Neural cell (in vitro differentiated cells): ENCODE results near the gene NKIRAS1.

ENCODE experiments used
- EP300 ChIP-seq: fragments of 450-650 bp; conservative IDR thresholded peaks from 2 replicates; pipeline ENCODE4 v1.6.1; 2014; ENCODE audit warnings: antibody characterized with exemption, mild to moderate bottlenecking, moderate library complexity; ENCODE audit not compliant: poor library complexity, severe bottlenecking
- EZH2 ChIP-seq: fragments of 200-600, 300-800 bp; shearing (Covaris generic), sonication (generic); IDR thresholded peaks from 2 replicates; pipeline ENCODE4 v1.6.1; 2014; ENCODE audit warnings: antibody characterized with exemption, low read length, borderline replicate concordance, mild to moderate bottlenecking; ENCODE audit not compliant: insufficient read depth, poor library complexity, severe bottlenecking
- SMC3 ChIP-seq: fragments of 450-650 bp; conservative IDR thresholded peaks from 2 replicates; pipeline ENCODE4 v1.6.1; 2014; ENCODE audit warnings: antibody characterized with exemption, mild to moderate bottlenecking, moderate library complexity; ENCODE audit not compliant: poor library complexity
- TF ChIP-seq, protein P1 (sequence below): fragments of 450-650 bp; IDR thresholded peaks from 2 replicates; pipeline ENCODE4 v1.5.1; 2014; ENCODE audit warnings: antibody characterized with exemption, mild to moderate bottlenecking, moderate library complexity; ENCODE audit not compliant: poor library complexity, severe bottlenecking
- TF ChIP-seq, protein P2 (sequence below): IDR thresholded peaks from 2 replicates; pipeline ENCODE4 v1.6.1; 2012; ENCODE audit warnings: borderline replicate concordance

DNA sequence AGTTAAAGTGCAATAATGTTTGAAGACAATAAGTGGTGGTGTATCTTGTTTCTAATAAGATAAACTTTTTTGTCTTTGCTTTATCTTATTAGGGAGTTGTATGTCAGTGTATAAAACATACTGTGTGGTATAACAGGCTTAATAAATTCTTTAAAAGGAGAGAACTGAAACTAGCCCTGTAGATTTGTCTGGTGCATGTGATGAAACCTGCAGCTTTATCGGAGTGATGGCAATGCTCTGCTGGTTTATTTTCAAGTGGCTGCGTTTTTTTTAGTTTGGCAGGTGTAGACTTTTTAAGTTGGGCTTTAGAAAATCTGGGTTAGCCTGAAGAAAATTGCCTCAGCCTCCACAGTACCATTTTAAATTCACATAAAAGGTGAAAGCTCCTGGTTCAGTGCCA lies 2.8 kb upstream of the NKIRAS1 start:
- TF ChIP-seq EZH2 (no peak), SMC3 (no peak), EP300 (no peak)
- TF ChIP-seq, protein P1, sequence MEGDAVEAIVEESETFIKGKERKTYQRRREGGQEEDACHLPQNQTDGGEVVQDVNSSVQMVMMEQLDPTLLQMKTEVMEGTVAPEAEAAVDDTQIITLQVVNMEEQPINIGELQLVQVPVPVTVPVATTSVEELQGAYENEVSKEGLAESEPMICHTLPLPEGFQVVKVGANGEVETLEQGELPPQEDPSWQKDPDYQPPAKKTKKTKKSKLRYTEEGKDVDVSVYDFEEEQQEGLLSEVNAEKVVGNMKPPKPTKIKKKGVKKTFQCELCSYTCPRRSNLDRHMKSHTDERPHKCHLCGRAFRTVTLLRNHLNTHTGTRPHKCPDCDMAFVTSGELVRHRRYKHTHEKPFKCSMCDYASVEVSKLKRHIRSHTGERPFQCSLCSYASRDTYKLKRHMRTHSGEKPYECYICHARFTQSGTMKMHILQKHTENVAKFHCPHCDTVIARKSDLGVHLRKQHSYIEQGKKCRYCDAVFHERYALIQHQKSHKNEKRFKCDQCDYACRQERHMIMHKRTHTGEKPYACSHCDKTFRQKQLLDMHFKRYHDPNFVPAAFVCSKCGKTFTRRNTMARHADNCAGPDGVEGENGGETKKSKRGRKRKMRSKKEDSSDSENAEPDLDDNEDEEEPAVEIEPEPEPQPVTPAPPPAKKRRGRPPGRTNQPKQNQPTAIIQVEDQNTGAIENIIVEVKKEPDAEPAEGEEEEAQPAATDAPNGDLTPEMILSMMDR, result no peak
- TF ChIP-seq, protein P2, sequence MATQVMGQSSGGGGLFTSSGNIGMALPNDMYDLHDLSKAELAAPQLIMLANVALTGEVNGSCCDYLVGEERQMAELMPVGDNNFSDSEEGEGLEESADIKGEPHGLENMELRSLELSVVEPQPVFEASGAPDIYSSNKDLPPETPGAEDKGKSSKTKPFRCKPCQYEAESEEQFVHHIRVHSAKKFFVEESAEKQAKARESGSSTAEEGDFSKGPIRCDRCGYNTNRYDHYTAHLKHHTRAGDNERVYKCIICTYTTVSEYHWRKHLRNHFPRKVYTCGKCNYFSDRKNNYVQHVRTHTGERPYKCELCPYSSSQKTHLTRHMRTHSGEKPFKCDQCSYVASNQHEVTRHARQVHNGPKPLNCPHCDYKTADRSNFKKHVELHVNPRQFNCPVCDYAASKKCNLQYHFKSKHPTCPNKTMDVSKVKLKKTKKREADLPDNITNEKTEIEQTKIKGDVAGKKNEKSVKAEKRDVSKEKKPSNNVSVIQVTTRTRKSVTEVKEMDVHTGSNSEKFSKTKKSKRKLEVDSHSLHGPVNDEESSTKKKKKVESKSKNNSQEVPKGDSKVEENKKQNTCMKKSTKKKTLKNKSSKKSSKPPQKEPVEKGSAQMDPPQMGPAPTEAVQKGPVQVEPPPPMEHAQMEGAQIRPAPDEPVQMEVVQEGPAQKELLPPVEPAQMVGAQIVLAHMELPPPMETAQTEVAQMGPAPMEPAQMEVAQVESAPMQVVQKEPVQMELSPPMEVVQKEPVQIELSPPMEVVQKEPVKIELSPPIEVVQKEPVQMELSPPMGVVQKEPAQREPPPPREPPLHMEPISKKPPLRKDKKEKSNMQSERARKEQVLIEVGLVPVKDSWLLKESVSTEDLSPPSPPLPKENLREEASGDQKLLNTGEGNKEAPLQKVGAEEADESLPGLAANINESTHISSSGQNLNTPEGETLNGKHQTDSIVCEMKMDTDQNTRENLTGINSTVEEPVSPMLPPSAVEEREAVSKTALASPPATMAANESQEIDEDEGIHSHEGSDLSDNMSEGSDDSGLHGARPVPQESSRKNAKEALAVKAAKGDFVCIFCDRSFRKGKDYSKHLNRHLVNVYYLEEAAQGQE, result no peak
